ENCODE data around the gene INCENP. TPM values are rescaled to one million over a fixed set of nuclear protein-coding genes. Genes with fewer than 3 reads are reported as not detected.
A peak's percentile ranks its signal among the peaks of the same experiment; 100 is the strongest.

The INCENP gene
- total and polyA plus RNA-seq, 2 of the 13 experiments (the other 11 are each of a cell fraction or from before 2014, with no cell fraction given), result 14.1 to 37.3 TPM

- TF ChIP-seq YEATS4 (CRISPR knock-in tag; IDR thresholded peaks at IDR 0.05; ENCODE audit: borderline replicate concordance), result no peak
- TF ChIP-seq ZFP62 (CRISPR knock-in tag; IDR thresholded peaks at IDR 0.05), result no peak
- peak; percentile 67; the same call in 1 of the 2 replicates for TF ChIP-seq ETV5 (CRISPR knock-in tag; IDR thresholded peaks at IDR 0.05; ENCODE audit: borderline replicate concordance)
- TF ChIP-seq ZNF232 (CRISPR knock-in tag; IDR thresholded peaks at IDR 0.05; ENCODE audit: borderline replicate concordance), result no peak
- no peak for TF ChIP-seq POGK (CRISPR knock-in tag; conservative IDR thresholded peaks at IDR 0.05)
- no peak for TF ChIP-seq RFX3 (CRISPR knock-in tag; IDR thresholded peaks at IDR 0.05)
- no peak for TF ChIP-seq ZNF577 (CRISPR knock-in tag; IDR thresholded peaks at IDR 0.05; ENCODE audit: borderline replicate concordance, low read depth)
- TF ChIP-seq YEATS2 (CRISPR knock-in tag; IDR thresholded peaks at IDR 0.05; ENCODE audit: borderline replicate concordance), result no peak
- no peak for TF ChIP-seq ZFY (CRISPR knock-in tag; IDR thresholded peaks at IDR 0.05)
- no peak for TF ChIP-seq ZNF607 (CRISPR knock-in tag; IDR thresholded peaks at IDR 0.05; ENCODE audit: borderline replicate concordance)
- no peak for TF ChIP-seq ZMYM4 (CRISPR knock-in tag; IDR thresholded peaks at IDR 0.05)
- no peak for TF ChIP-seq PBX2 (CRISPR knock-in tag; IDR thresholded peaks at IDR 0.05)
- TF ChIP-seq SMAD3 (CRISPR knock-in tag; IDR thresholded peaks at IDR 0.05), result 0 out of 2 replicates have a peak, but pooled peaks have one; percentile 69
- TF ChIP-seq ATF7 (IDR thresholded peaks at IDR 0.05), result no peak
- no peak for TF ChIP-seq ATF7 (CRISPR knock-in tag; IDR thresholded peaks at IDR 0.05)
- no peak for TF ChIP-seq ZNF383 (CRISPR knock-in tag; IDR thresholded peaks at IDR 0.05; ENCODE audit: borderline replicate concordance)
- no peak for TF ChIP-seq DRAP1 (CRISPR knock-in tag; IDR thresholded peaks at IDR 0.05)
- TF ChIP-seq ZXDC (CRISPR knock-in tag; IDR thresholded peaks at IDR 0.05), result no peak
- no peak for TF ChIP-seq ATF1 (CRISPR knock-in tag; IDR thresholded peaks at IDR 0.05)
- peak; percentile 47 for TF ChIP-seq TEAD3 (CRISPR knock-in tag; optimal IDR thresholded peaks at IDR 0.05; ENCODE audit: borderline replicate concordance)
- TF ChIP-seq ZNF567 (CRISPR knock-in tag; IDR thresholded peaks at IDR 0.05; ENCODE audit: borderline replicate concordance), result 0 out of 2 replicates have a peak, but pooled peaks have one; percentile 46
- TF ChIP-seq FOSL1 (CRISPR knock-in tag; IDR thresholded peaks at IDR 0.05; ENCODE audit: borderline replicate concordance), result no peak
- TF ChIP-seq ZNF274 (CRISPR knock-in tag; IDR thresholded peaks at IDR 0.05), result no peak
- no peak for TF ChIP-seq ZIK1 (CRISPR knock-in tag; IDR thresholded peaks at IDR 0.05; ENCODE audit: borderline replicate concordance, low read depth)
- no peak for TF ChIP-seq ZNF564 (CRISPR knock-in tag; IDR thresholded peaks at IDR 0.05)
- TF ChIP-seq RFX1 (IDR thresholded peaks at IDR 0.05), result no peak
These were observed 42.2 kb upstream of the INCENP start (continued) for GRCh38 chr11:62081378-62082291.

Measured in HepG2 (cell line).